ENCODE measurements around the gene SLC66A2.

Gene SLC66A2

DNA sequence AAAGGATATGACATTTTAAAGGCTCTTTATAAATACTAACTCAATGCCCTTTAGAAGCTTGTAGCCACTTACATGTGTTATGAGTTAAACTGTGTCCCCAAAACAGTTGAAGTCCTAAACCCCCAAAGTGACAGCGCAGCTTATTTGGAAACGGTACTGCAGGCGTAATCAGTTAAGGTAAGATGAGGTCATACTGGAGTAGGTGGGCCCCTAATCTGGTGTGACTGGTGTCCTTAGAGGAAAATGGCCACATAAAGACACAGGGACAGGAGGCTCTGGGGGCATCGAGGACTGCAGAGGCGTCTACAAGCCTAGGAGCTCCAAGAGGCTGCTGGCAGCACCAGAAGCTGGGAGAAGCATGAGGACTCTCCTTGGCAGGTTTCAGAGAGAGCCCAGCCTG lies 28.4 kb upstream of the SLC66A2 start:
- TF ChIP-seq, protein P1, sequence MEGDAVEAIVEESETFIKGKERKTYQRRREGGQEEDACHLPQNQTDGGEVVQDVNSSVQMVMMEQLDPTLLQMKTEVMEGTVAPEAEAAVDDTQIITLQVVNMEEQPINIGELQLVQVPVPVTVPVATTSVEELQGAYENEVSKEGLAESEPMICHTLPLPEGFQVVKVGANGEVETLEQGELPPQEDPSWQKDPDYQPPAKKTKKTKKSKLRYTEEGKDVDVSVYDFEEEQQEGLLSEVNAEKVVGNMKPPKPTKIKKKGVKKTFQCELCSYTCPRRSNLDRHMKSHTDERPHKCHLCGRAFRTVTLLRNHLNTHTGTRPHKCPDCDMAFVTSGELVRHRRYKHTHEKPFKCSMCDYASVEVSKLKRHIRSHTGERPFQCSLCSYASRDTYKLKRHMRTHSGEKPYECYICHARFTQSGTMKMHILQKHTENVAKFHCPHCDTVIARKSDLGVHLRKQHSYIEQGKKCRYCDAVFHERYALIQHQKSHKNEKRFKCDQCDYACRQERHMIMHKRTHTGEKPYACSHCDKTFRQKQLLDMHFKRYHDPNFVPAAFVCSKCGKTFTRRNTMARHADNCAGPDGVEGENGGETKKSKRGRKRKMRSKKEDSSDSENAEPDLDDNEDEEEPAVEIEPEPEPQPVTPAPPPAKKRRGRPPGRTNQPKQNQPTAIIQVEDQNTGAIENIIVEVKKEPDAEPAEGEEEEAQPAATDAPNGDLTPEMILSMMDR (conservative IDR thresholded peaks at IDR 0.05; ENCODE audit: low read depth, low read length), result no peak
- DNase-seq (ENCODE audit: low read depth), result no peak
- H3K4me3 ChIP-seq (ENCODE audit: low read depth, low read length), result no peak overlapping the region

DNA sequence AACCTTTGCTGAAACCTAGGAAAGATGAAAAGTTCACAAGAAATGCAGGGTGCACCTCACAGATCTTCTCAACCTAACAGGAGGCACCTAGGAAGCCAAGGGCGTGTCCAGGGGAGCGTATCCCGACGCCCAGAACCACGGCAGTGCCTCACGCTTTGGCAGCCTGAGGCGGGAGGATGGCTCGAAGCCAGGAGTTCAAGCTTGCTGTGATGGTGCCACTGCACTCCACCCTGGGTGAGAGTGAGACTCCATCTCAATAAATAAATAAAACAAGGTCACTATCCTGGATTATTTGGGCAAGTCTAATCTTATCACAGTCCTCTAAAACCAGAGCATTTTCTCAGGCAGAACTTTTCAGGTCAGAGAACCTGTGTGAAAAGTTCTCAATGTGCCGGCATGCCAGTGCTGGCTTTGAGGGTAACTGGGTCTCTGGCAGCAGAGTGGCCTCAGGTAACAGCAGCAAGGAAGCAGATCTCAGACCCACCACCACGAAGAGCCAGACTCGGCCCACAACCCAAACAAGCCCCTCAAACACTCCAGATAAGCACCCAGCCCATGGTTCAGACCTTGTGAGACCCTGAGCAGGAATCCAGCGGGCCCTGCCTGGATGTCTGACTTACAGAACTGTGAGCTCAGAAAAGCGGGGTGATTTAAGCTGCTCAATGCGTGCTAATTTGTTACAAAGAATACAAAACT lies 24.7 kb upstream of the SLC66A2 start:
- no peak for DNase-seq (ENCODE audit: low read depth)
- TF ChIP-seq, protein P1 (conservative IDR thresholded peaks at IDR 0.05; ENCODE audit: low read depth, low read length), result no peak
- no peak overlapping the region for H3K4me3 ChIP-seq (ENCODE audit: low read depth, low read length)

DNA sequence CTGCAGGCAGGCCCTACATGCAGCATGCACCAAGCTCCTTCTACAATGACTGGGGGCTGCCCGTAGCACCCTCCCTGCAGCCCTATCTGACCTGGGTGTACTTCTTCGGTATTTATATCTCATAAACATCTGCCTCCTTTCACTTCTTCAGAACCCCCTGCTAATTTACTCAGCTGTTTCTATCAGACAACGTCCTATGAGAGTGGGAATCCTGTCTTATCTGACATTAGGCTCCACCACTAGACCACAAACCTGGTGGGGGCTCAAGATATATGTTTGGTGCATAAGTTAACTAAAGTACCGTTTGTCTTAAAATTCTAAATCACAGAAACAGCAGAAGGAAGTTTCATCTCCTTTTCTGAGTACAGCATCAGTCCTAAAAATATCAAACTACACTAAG lies 23.6 kb upstream of the SLC66A2 start:
- H3K4me3 ChIP-seq (ENCODE audit: low read depth, low read length), result no peak overlapping the region
- TF ChIP-seq, protein P1 (conservative IDR thresholded peaks at IDR 0.05; ENCODE audit: low read depth, low read length), result no peak
- DNase-seq (ENCODE audit: low read depth), result no peak

DNA sequence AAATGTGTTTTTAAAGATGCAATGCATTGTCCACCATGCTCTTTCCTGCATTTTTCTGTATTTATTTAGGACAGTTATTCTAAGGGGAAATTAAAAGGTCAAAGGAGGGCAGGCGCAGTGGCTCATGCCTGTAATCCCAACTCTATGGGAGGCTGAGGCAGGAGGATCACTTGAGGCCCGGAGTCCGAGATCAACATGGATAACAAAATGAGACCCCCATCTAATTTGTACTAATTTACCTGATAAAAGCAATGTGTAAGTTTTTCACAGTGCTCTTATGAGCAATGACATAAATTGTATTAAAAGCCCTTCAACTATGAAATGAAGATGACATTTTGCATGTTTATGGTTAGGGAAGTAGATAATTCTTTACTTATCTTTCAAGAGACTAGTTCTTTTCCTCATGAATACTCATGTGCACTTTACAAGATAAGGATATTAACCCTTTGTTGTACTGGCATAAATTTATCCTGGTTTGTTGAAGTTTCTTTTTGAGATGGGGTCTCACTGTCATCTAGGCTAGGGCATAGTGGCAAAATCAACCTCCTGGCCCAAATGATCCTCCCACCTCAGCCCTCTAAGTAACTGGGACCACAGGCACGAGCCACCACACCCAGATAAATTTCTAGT lies 22.7 kb upstream of the SLC66A2 start:
- TF ChIP-seq, protein P1 (conservative IDR thresholded peaks at IDR 0.05; ENCODE audit: low read depth, low read length), result no peak
- DNase-seq (ENCODE audit: low read depth), result no peak
- no peak overlapping the region for H3K4me3 ChIP-seq (ENCODE audit: low read depth, low read length)

DNA sequence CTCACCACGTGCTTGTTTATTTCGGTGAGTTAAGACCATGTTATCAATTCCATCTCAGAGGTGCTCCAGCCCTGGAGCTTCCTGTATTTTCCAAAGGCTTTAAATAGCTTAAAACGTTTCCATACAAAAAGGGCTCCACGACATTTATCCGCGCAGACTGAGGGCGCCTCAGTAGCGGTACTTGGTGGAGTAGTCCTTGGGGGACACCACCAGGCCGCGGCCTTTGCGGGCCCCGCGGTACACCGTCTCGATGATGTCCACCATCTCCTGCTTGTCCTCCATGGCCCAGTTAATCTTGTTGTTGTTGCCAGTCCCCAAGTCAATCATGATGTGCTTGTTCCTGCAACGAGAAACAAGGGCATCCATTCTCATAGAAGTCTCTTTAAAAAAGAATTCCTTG lies 22.1 kb upstream of the SLC66A2 start:
- no peak for DNase-seq (ENCODE audit: low read depth)
- H3K4me3 ChIP-seq (ENCODE audit: low read depth, low read length), result no peak overlapping the region
- TF ChIP-seq, protein P1 (conservative IDR thresholded peaks at IDR 0.05; ENCODE audit: low read depth, low read length), result no peak

DNA sequence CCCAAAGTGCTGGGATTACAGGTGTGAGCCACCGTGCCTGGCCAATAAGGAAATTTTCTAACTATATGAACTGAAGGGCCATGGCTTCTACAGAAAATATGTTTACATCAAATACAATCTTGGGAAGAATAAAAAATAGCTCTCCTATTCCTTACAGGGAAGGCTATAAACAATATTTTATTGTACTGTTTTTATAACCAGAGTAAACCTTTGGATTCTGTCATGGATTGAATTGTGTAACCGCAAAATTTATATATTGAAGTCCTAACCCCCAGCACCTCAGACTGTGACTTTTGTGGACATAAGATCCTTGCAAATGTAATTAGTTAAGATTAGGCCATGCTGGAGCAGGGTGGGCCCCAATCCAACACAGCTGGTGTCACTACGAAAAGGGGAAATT lies 21.3 kb upstream of the SLC66A2 start:
- TF ChIP-seq, protein P1 (conservative IDR thresholded peaks at IDR 0.05; ENCODE audit: low read depth, low read length), result no peak
- no peak for DNase-seq (ENCODE audit: low read depth)
- no peak overlapping the region for H3K4me3 ChIP-seq (ENCODE audit: low read depth, low read length)

DNA sequence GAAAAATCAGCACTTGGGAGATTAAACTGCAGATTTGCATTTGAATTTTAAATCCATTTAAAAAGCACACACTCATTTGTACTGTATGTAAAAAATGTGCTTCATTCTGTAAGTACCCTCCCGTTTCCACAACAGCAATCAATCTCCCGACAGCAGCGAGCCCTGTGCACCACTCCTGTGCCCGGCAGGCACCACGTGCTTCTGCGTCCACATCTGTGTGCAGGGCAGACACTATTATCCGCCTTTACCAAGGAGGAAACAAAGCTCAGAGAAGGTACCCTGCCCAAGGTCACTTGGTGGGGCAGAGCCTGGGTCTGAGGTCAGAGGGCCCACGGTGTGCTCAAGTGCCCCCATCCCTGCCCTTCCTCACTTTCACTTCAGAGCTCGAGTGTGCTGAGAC lies 20.5 kb upstream of the SLC66A2 start:
- no peak overlapping the region for H3K4me3 ChIP-seq (ENCODE audit: low read depth, low read length)
- TF ChIP-seq, protein P1 (conservative IDR thresholded peaks at IDR 0.05; ENCODE audit: low read depth, low read length), result no peak

More for the DNA sequence above, 20.5 kb upstream of the SLC66A2 start:
- DNase-seq (ENCODE audit: low read depth), result no peak

Measured in choroid plexus epithelial cell (primary cell).